ENCODE measurements around the gene C1QB. TPM values are rescaled to one million over a fixed set of nuclear protein-coding genes. Genes with fewer than 3 reads are reported as not detected.

C1QB gene
- total and polyA plus RNA-seq, 2 of the 8 experiments (the other 6 are each of a cell fraction or from before 2014, with no cell fraction given) = not detected

GRCh38 chr1:22608361-22608760, 44.7 kb upstream of the C1QB start:
- 89% methylated on average over 3 of the region's 3 CpGs; no CpG with 5 or more reads in 1 of the 2 experiments for WGBS, 2 experiments (ENCODE audit: extremely low coverage in 1 of 2, insufficient coverage in 1 of 2, insufficient read length in 1 of 2, insufficient replicate concordance in 2 of 2, low coverage in 1 of 2, low lambda C conversion rate in 2 of 2, missing lambda C conversion rate in 1 of 2)
- no peak overlapping the region for H4K91ac ChIP-seq (replicated peaks; ENCODE audit: insufficient read length, low read length)
- H3K9ac ChIP-seq (replicated peaks in 1 of 4; ENCODE audit: extremely low read depth in 1 of 4, low read depth in 3 of 4, low read length in 3 of 4) = no peak overlapping the region
- no peaks in the 10 kb centered on the region for H3K36me3 ChIP-seq (ENCODE audit: control insufficient read depth in 2 of 4, insufficient read depth in 4 of 4, low read length in 3 of 4)
- H3K4ac ChIP-seq (replicated peaks; ENCODE audit: insufficient read length, low read depth, low read length) = no peak overlapping the region
- H4K8ac ChIP-seq (ENCODE audit: extremely low read depth, insufficient read depth, low read length) = no peak overlapping the region
- no peak overlapping the region for H2BK5ac ChIP-seq (ENCODE audit: low read depth, low read length)
- CTCF ChIA-PET (ENCODE audit: partially characterized antibody) = interaction anchor here (0.9 to 2.7 kb wide), 3 partner anchors 12 to 81 kb away, joined by 3 to 9 read pairs (median 4); no protein-coding TSS in a partner anchor
- H3K79me2 ChIP-seq (ENCODE audit: control insufficient read depth in 1 of 2, insufficient read depth in 2 of 2, low read length in 2 of 2) = no peaks in the 10 kb centered on the region
- no peak overlapping the region for H3K4me3 ChIP-seq (ENCODE audit: extremely low read depth in 1 of 4, insufficient read depth in 2 of 4, low read depth in 3 of 4, low read length in 4 of 4)
- no peak overlapping the region for H2BK120ac ChIP-seq (replicated peaks; ENCODE audit: low read depth, low read length)
- H2BK12ac ChIP-seq (ENCODE audit: low read depth, low read length) = no peak overlapping the region
- H4K5ac ChIP-seq (ENCODE audit: insufficient read length, low read depth, low read length) = no peak overlapping the region
- no peaks in the 10 kb centered on the region for H3K9me3 ChIP-seq (ENCODE audit: insufficient read depth in 2 of 2, low read depth in 1 of 2, low read length in 1 of 2)
- H3K18ac ChIP-seq (ENCODE audit: extremely low read depth, low read length) = no peak overlapping the region
- H3K4me1 ChIP-seq (replicated peaks in 1 of 4; ENCODE audit: control insufficient read depth in 3 of 4, insufficient read depth in 4 of 4, low read length in 3 of 4) = peaks cover 0 to 6% (median 3%) of the 10 kb centered on the region in 4 experiments; a peak in 5 of 7 replicates
- FAIRE-seq = no peak
- DNase-seq (ENCODE audit: low read depth in 1 of 2, low spot score in 2 of 2) = no peak
- H3K4me2 ChIP-seq (ENCODE audit: insufficient read depth in 1 of 2, low read depth in 2 of 2, low read length in 2 of 2) = no peak overlapping the region
- peaks cover 0 to 6% of the 10 kb centered on the region in 2 experiments for H4K20me1 ChIP-seq (replicated peaks in 1 of 2; ENCODE audit: control insufficient read depth in 1 of 2, insufficient read depth in 2 of 2, low read length in 2 of 2)
- H3K79me1 ChIP-seq (ENCODE audit: low read depth, low read length) = no peaks in the 10 kb centered on the region
- H3K14ac ChIP-seq (ENCODE audit: insufficient read length) = no peak overlapping the region
- no peaks in the 10 kb centered on the region; the same call in 1 of the 2 replicates for H3K23me2 ChIP-seq (ENCODE audit: low read depth, low read length)
- no peak overlapping the region for H3K23ac ChIP-seq (ENCODE audit: insufficient read length)
- H3K56ac ChIP-seq (replicated peaks; ENCODE audit: insufficient read length, low read depth, low read length) = no peak overlapping the region
- no peak overlapping the region for H2BK20ac ChIP-seq (ENCODE audit: low read length)
- H2AK5ac ChIP-seq (ENCODE audit: low read depth, low read length) = no peak overlapping the region
- POLR2A ChIA-PET (ENCODE audit: partially characterized antibody) = no interaction called here
- H3K27ac ChIP-seq (ENCODE audit: low read depth, low read length) = no peak overlapping the region
- H2AFZ ChIP-seq (ENCODE audit: low read length) = no peak overlapping the region
- H3K27me3 ChIP-seq (replicated peaks in 1 of 4; ENCODE audit: control insufficient read depth in 3 of 4, extremely low read depth in 1 of 4, insufficient read depth in 3 of 4, low read length in 3 of 4) = peaks cover 0 to 7% (median 0%) of the 10 kb centered on the region in 4 experiments; a peak in 1 of 7 replicates
- H2BK15ac ChIP-seq (ENCODE audit: low read length) = no peak overlapping the region
